ENCODE measurements around the gene HPD.

The HPD gene

GRCh38 chr12:121789800-121790728, 68.6 kb downstream of the HPD start:
- H3K27me3 ChIP-seq, result no peaks in the 10 kb centered on the region
- peaks cover 1% of the 10 kb centered on the region for H3K4me1 ChIP-seq
- no peaks in the 10 kb centered on the region for H3K9me3 ChIP-seq
- DNase-seq, result peak; percentile 7
- no peaks in the 10 kb centered on the region for H3K36me3 ChIP-seq
- TF ChIP-seq CTCF (IDR thresholded peaks at IDR 0.05; ENCODE audit: low read depth, low read length), result no peak
- no peak overlapping the region for H3K4me3 ChIP-seq (ENCODE audit: low read depth, low read length)
